ENCODE measurements around the gene NDUFC2. TPM values are rescaled to one million over a fixed set of nuclear protein-coding genes. Genes with fewer than 3 reads are reported as not detected.
A peak's percentile ranks its signal among the peaks of the same experiment; 100 is the strongest.
"Not testable (repeated sequence)": the region's sequence is repeated elsewhere in the genome, so short reads cannot be mapped to it uniquely, and the experiment has no call there.

Gene NDUFC2
- polyA plus RNA-seq (2013, experiment 1 of 2; ENCODE audit: insufficient read length) = 170 TPM
- 154 TPM for polyA plus RNA-seq (2013, experiment 2 of 2; ENCODE audit: insufficient read length)

DNA sequence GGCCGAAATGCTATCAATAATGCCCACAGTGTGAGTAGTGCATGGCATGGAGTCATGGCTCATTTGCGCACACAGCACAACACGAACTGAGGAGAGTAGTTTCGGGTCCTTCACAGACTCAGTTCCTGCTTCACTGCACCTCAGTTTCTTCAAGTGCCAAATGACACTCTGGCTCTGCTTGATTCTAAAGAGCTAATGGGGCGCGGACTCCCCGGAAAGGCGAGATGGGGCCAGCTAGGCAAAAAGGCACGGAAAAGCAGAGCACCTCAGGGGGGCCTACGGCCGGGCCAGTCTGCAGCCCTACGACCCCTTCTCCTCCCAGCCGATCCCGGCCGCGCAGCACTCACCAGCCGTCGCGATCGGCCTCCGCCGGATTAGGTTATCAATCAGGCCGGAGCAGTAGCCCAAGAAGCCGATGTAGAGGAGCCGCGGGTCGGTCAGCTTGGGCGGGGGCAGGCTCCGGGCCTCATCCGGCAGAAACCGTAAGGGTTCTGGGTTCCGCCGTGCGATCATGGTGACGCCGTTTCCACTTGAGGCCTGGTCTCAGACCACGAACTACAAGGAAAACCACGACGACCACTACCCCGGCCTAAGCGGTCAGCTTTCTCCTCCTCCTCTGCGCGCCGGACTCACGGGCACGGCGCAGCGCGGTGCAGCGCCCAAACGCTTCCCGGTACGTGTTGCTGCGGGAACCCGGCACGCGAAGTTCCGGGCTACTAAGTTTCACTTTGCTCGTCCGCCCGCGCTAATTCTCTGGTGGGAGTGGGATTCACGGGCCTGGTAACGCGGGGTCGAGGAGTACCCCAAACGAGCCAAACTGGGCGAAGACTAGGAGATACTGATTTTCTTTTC, at the start of gene NDUFC2:
Gene NDUFC2 (minus strand): TSS at position 631 of the 852 bp plus-strand sequence. CDS start 118 bp downstream, at position 513.
- peak; percentile 83 for DNase-seq

DNA sequence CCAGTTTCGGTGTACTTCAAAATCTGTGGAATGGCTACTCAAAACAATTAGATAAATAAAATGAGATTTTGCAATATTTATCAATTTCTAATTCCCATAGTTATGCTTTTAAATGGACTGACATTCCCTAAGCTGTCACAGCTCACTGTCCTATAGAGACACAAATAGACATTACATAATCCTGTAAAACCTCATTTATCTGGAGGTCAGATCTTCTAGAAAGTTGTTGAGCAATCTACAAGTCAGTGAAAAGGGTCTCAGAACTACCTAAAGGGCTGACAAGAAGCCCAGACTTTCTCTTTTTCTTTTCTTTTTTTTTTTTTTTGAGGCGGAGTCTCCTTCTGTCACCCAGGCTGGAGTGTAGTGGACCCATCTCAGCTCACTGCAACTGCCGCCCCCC, 47.7 kb upstream of the NDUFC2 start:
- no peak for DNase-seq

DNA sequence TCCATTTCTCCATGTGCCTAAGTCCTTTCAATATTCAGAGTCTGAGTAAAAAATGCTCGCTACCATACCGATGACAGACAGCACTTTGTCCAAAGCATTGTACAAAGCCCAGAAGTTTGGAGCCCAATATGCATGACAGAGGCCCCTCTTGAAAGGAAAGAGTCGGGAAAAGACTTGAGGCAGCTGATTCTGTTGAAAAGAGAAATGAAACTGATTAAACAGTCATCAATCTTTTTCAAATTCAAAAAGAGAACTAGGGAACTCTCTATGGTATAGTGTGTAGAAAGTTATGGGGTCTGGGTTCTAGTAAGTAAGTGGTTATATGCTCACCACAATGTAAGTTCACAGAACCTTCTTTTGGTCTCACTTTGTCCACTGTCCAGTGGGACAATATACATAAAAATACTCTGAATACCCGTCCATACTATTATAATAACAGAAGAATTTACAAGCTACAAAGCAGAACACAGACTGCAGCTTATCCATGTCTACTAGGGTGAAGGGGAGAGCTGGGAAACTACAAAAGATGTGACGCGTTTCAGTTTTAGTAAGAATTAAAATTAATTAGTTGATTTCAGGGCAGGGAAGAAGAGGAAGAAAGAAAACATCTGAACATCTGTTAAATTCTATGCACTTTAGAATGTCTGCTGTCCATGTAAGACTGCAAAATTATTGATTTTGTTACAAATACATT, 33.1 kb upstream of the NDUFC2 start:
- DNase-seq = no peak

DNA sequence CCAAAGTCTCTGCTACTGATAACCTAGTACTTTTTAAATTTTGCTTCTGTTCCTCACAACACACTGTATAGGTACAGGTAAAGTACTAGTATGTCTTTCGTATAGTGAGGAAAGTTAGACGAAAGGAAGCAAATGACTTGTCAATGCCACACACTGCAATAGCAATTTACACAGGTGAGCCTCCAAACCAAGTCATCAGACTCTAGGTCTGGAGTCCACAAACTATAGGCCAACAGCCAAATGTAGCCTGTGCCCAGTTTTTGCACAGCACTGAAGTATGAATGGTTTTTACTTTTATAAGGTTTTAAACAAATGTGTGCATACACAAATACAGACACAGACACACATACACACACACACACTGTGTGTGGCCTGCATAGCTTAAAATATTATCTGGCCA, 31.6 kb upstream of the NDUFC2 start:
- DNase-seq = no peak

DNA sequence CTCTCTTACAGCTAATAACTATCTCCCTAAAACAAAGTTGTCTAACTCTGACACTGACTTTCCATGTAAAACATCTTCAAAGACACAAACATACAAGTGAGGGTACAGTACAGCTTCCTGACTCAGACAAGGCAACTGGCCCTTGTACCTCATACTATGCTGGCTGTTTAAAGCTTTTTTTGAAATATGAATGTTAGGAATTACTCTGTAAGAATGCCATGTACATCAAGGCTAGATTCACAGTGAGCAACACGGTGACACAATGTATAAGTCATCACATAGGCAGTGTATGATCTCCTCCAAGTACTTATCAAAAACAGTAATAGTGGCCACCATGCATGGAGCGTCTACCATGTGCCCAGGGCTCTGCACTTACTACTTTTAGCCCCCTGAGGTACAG, 31.2 kb upstream of the NDUFC2 start:
- DNase-seq = peak; percentile 2

DNA sequence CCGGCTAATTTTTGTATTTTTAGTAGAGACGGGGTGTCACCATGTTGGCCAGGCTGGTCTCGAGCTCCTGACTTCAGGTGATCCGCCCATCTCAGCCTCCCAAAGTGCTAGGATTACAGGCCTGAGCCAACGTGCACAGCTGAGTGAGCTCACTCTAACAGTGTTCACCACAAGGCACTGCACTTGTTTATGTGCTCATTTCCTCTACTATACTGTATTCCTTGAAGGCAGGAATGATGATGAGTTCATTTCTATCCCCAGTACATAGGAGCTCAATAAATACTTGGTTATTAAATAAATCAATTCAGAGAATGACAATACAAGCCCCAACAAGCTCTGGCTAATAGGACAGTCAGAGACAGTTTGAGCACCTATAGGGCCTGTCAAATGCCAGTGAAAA, 30.7 kb upstream of the NDUFC2 start:
- no peak for DNase-seq

DNA sequence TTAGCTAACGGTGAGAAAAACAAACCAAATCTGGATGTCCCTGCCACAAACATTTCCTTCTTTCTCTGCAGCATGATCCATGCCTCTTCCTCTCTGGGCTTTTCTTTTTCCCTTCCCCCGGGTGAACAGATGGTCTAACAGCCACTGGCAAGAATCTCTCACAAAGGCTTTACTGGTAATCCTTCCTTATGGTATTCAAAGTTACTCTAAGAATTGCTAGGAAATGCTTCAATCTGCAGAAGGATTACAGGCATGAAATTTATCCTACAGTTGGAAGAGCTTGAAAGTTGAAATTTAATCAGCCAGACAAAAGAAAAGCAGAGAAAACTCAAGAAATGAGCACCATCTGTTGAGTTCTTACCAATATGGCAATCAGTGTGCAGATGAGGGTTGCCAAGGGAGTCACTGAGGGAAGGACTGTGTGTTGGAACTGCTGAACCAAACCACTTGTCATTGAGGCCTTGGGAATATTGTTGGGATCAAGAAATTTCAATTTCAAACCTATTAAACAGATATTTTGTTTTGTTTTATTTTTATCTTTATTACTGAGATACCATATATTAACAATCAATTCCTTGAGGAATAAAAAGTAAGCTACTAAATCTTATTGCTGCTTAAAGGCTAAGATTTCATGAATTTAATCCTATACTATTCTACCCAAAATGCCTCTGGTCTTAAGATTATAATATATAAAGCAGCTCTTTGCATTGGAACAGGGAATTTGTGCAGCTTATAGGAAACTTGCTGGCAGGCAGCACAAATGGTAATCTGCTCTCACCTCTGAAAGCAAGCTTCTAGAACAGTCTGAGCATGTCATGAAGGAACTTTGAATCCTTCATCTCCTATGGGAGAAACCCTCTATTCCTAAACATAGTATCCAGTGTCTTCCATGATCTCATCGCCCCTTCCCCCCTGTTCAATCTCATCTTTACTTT, 29.7 kb upstream of the NDUFC2 start:
- DNase-seq = no peak

DNA sequence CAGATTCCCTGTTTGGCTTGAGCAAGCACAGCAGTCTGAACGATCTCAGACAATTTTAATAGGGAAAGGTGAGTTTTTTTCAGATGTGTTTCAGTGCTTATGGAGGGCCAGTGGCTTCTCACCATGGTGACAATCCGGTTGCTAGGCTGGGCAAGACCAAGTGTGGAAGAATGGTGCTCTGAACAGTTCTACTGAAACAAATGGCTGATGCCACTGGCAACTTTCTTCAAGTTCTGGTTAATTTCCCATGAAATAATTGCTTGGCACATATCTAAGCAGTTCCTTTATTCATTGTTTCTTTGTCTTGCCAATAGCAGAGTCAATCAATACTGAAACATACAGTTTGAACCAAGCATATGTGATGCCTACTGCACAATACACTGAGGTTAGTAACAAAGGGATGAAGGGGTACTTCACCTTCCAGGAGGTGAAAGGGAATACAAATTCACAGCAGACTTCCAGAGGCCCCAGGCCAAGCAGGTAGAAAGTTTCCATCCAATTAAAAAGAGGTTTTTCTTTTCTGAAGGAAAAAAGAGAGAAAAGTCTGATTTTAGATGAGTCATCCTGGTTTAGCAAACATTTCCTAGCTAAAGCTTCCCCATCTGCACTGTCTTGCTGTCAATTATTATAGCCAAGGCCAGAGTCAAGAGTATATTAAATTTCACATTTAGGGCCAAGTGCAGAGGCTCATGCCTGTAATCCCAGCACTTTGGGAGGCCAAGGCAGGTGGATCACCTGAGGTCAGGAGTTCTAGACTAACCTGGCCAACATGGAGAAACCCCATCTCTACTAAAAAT, 21.2 kb upstream of the NDUFC2 start:
- DNase-seq = no peak

DNA sequence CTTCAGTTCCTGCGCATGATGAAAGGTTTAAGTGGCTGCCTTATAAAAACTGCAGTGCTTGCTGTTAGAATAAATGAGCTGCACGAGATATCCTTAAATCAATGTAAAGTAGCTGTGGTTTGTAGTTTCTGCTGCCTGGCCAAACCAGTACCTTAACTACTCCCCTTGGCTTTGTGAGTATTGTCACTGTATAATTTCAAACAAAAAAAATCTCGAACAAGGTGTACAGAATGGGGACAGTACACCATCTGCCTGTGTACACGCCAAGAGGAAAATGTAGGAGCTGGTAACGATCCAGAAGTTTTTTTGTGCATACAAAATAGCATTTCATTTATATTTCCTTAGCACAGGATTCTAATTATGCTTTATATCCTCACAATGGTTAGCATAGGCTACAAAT, 20.6 kb upstream of the NDUFC2 start:
- DNase-seq = no peak

DNA sequence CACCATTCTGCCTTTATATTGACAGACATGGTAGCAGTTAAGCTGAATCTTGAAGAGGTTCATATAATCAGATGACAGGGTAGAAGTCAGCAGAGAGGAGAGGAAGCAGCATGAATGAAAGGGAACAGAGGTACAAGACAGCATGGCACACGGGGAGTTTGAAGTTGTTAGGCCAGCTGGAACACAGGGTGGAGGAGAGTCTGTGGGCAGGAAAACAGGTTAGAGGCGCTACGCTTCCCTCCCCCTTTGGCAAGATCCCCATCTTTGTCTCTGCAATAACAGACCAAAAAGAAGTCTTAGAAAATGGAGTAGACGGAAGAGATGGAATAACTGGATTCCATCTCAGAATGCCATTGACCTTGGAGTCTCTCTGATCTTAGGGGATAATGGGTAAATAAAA, 20.0 kb upstream of the NDUFC2 start:
- DNase-seq = no peak

DNA sequence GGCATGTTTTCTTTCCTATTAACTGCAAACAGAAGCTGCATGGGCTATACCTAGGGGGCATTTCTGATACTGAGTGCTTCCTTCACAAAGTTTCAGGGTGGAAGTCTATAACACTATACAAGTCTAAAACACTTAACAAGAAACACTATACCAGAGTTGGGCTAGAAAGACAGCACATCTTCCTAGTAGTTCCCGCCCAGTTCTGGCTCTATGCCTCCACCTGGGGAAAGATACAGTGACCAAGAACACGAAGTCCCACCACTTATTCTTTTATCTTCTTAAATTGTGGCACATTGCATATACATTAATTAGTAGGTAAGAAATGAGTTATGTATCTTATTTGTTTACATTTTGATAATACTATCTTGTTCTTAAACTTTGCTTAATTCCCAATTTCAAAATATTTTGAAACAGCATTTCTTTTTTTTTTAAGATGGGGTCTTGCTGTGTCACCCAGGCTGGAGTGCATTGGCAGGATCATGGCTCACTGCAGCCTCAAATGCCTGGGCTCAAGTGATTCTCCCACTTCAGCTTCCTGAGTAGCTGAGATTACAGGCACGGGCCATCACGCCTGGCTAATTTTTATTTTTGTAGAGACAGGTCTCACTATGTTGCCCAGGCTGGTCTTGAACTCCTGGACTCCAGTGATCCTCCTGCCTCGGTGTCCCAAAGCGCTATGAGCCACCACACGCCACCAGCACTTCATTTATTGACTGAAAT, 18.2 kb upstream of the NDUFC2 start:
- DNase-seq = no peak

DNA sequence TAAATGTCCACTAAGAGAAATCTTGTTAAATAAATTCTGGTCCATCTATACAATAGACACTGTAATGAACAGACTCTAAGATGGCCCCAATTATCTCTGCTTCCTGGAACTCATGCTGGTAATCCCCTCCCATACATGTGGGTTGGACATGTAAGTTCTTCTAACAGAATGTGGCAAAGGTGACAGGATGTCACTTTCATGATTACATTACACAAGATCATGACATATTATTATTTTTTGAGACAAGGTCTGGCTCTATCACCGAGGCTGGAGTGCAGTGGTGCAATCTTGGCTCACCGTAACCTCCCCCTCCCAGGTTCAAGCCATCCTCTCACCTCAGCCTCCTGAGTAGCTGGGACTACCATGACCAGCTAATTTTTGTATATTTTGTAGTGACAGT, 14.6 kb upstream of the NDUFC2 start:
- no peak for DNase-seq

DNA sequence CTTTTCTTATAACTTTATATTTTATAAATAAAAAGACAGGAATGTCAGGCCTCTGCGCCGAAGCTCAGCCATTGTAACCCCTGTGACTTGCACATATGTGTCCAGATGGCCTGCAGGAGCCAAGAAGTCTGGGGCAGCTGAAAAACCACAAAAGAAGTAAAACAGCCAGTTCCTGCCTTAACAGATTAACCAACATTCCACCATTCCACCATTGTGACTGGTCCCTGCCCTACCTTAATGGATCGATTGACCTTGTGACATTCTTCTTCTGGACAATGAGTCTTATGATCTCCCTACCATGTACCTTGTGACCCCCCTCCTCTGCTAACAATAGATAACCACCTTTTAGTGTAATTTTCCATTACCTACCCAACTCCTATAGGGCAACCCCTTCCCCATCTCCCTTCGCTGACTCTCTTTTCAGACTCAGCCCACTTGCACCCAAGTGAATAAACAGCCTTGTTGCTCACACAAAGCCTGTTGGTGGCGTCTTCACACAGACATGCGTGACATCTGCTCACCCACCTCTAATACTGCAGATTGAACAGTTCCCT, 6.9 kb upstream of the NDUFC2 start:
- DNase-seq = not testable (repeated sequence)

DNA sequence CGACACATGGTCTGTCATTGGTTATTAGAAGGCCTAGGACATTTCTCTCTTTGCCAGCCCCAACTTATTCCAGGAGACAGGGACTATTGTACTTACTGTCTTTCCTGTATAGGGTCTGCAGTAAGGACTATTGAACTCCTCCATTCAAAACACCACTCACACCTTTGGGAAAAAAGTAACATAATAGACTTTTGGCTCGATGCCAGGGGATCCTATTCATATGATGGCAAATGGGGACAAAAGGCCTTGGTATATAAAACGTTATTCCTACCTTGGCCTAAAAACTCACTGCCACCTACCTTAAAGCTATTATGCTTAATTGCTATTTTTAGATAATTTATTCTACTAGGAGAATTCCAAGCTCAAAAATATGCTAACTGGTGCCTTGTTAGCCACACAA, 6.3 kb upstream of the NDUFC2 start:
- DNase-seq = no peak

DNA sequence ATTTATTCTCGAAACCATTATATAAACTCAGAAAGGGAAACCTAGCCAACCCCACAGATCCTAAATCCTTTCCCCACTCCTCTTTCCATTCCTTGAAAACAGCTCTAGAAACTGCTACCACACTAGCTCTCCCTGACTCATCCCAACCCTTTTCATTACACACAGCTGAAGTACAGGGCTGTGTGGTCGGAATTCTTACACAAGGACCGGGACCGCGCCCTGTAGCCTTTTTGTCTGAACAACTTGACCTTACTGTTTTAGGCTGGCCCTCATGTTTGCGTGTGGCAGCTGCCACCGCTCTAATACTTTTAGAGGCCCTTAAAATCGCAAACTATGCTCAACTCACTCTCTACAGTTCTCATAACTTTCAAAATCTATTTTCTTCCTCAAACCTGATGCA, 4.8 kb upstream of the NDUFC2 start:
- DNase-seq = not testable (repeated sequence)

DNA sequence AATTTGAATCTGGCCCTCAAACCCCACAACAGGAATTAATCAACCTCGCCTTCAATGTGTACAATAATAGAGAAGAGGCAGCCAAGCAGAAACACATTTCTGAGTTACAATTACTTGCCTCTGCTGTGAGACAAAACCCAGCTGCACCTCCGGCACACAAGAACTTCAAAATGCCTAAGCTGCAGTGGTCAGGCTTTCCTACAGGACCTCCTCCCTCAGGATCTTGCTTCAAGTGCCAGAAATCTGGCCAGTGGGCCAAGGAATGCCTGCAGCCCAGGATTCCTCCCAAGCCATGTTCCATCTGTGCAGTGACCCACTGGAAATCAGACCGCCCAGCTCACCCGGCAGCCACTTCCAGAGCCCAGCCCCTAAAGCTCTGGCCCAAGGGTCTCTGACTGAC, 3.4 kb upstream of the NDUFC2 start:
- no peak for DNase-seq

DNA sequence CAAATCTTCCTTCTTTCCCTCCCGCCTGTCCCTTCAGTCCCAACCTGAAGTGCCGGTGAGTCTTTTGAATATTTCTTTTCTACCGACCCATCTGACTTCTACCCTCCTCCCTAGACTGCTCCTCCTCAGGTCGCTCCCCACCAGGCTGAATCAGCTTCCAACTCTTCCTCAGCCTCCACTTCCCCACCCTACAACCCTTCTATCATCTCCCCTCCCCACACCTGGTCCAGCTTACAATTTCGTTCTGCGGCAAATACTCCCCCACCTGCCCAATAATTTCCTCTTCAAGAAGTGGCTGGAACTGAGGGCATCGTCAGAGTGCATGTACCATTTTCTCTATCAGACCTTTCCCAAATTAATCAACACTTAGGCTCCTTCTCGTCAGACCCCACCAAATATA, 2.5 kb upstream of the NDUFC2 start:
- DNase-seq = no peak

DNA sequence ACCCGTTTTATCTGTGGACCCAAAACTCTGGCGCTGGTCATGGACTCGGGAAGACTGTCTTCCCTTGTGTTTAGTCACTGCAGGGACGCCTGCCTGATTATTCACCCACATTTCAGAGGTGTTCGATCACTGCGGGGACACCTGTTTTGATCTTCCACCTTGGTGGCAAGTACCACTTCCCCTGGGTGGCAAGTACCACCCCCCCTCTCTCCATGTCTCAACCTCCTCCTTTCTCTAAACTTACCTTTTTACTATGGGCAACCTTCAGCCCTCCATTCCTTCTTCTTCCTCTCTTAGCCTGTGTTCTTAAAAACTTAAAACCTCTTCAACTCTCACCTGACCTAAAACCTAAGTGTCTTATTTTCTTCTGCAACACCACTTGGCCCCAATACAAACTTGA, 1.9 kb upstream of the NDUFC2 start:
- DNase-seq = no peak

DNA sequence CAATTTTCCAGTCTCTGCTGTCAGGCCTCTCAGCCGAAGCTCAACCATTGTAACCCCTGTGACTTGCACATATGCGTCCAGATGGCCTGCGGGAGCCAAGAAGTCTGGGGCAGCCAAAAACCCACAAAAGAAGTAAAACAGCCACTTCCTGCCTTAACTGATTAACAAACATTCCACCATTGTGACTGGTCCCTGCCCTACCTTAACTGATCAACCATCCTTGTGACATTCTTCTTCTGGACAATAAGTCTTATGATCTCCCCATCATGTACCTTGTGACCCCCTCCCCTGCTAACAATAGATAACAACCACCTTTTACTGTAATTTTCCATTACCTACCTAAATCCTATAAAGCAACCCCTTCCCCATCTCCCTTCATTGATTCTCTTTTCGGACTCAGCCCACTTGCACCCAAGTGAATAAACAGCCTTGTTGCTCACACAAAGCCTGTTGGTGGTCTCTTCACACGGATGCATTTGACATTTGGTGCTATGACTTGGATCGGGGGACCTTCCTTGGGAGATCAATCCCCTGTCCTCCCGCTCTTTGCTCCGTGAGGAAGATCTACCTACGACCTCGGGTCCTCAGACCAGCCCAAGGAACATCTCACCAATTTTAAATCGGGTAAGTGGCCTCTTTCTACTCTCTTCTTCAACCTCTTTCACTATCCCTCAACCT, 1.3 kb upstream of the NDUFC2 start:
- DNase-seq = no peak

DNA sequence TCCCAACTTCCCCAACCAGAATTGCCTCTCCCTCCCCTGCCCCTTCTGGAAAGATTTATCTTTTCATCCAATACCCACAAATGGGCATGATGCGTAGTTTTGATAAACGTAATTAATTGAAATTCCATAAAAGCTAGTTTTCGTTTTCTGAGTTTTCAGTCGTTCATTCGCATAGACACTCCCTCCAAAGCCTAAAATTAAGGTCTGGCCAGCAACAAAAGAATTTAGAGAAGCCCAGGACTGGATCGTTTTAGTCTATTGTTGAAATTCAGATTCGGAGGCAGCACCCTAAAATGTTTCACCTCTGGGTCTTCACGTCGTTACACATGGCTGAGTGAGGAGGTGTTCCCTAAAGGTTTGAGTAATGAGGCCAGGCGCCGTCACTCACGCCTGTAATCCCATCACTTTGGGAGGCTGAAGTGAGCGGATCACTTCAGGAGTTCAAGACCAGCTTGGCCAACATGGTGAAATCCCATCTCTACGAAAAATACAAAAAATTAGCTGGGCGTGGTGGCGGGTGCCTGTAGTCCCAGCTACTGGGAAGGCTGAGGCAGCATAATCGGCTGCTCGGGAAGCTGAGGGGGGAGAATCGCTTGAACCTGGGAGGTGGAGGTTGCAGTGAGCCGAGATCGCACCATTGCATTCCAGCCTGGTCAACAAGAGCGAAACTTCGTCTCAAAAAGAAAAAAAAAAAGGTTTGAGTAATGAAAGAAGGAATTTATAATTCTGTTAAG, 589 bp upstream of the NDUFC2 start:
- DNase-seq = no peak
